GM12891 (cell line): ENCODE results near the gene IL17F.

Experiments used
- POLR2A ChIP-seq: IDR thresholded peaks from 2 replicates; pipeline ENCODE4 v1.6.1; 2011; ENCODE audit warnings: low read depth, low read length, control low read depth
- POLR2AphosphoS5 ChIP-seq: IDR thresholded peaks from 2 replicates; pipeline ENCODE4 v1.6.1; 2011; ENCODE audit warnings: low read depth, low read length, control low read depth
- TAF1 ChIP-seq: IDR thresholded peaks from 2 replicates; pipeline ENCODE4 v1.6.1; 2011; ENCODE audit warnings: low read depth, low read length, control low read depth

- TF ChIP-seq TAF1 (no peak), POLR2AphosphoS5 (no peak), POLR2A (no peak)
Measured at GRCh38 chr6:52245425-52245824, 1.1 kb upstream of the IL17F start.
